ENCODE measurements around the gene AGR2. TPM values are rescaled to one million over a fixed set of nuclear protein-coding genes. Genes with fewer than 3 reads are reported as not detected.

AGR2 gene
- total and polyA plus RNA-seq, 10 of the 15 experiments (the other 5 are each of a cell fraction or from before 2014, with no cell fraction given): 0.67 TPM; not detected in 9

DNA sequence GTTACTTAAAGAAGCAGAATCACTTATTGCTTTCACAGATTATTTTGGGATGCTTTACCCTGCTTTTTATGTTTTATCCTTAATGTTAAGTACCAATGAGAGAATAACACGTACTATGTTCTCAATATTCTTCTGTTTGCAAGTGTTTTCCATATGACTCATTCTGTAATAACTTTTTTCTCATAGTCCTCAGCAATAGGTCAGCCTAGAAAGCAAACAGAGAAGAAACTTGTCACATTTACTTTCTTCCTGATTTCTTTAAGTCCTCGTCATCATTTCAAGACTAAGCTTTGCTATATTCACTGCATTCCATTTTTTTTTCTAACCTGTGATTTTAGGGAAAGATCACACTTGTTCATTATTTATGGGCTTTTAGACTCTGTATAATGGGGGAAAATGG, 6.8 kb upstream of the AGR2 start:
- Histone ChIP-seq H3K9me3 (replicated peaks; ENCODE audit: control insufficient read depth, insufficient read depth, low read length) (no peaks in the 10 kb centered on the region), H3K27ac (ENCODE audit: control insufficient read depth, insufficient read depth) (no peak overlapping the region), H3K9ac (ENCODE audit: control insufficient read depth, insufficient read depth, low read length) (no peak overlapping the region), H4K20me1 (ENCODE audit: control insufficient read depth, insufficient read depth) (no peaks in the 10 kb centered on the region), H3K4me2 (ENCODE audit: control insufficient read depth, insufficient read depth) (no peak overlapping the region), H3K4me3 (no peak overlapping the region), H3K79me2 (ENCODE audit: control insufficient read depth, insufficient read depth, low read length) (no peaks in the 10 kb centered on the region), H3K27me3 (replicated peaks in 1 of 2; ENCODE audit: control insufficient read depth in 2 of 2, insufficient read depth in 2 of 2, low read length in 1 of 2) (no peaks in the 10 kb centered on the region), H3K4me1 (ENCODE audit: control insufficient read depth, insufficient read depth, low read length) (no peaks in the 10 kb centered on the region), H2AFZ (ENCODE audit: control insufficient read depth, low read depth, low read length) (no peak overlapping the region), H3K36me3 (ENCODE audit: control insufficient read depth in 2 of 2, insufficient read depth in 2 of 2, low read length in 1 of 2) (no peaks in the 10 kb centered on the region)
- ChIA-PET CTCF (interaction anchor here (2.8 kb wide), 1 partner anchor 10 kb away, joined by 9 read pairs; no protein-coding TSS in a partner anchor), RAD21 (ENCODE audit: unreplicated experiment) (no interaction called here), SMC1A (ENCODE audit: uncharacterized antibody, unreplicated experiment) (no interaction called here), POLR2A (no interaction called here)
- in situ Hi-C loops (cut with MboI): no loop called here
- FAIRE-seq (no peak), DNase-seq (ENCODE audit: low read depth, low spot score) (no peak), ATAC-seq (no peak)
- BruUV-seq (replicated peaks): no TSS peak
- WGBS (ENCODE audit: insufficient coverage, insufficient replicate concordance, low lambda C conversion rate, missing lambda C conversion rate): 2% methylated on average over 2 of the region's 2 CpGs
- intact Hi-C loops (cut with micrococcal nuclease; ENCODE audit: unreplicated experiment): no loop called here
- no peak for TF ChIP-seq LARP7 (IDR thresholded peaks at IDR 0.05)
- TF ChIP-seq TARDBP (IDR thresholded peaks at IDR 0.05; ENCODE audit: borderline replicate concordance): no peak
- TF ChIP-seq, protein P1, sequence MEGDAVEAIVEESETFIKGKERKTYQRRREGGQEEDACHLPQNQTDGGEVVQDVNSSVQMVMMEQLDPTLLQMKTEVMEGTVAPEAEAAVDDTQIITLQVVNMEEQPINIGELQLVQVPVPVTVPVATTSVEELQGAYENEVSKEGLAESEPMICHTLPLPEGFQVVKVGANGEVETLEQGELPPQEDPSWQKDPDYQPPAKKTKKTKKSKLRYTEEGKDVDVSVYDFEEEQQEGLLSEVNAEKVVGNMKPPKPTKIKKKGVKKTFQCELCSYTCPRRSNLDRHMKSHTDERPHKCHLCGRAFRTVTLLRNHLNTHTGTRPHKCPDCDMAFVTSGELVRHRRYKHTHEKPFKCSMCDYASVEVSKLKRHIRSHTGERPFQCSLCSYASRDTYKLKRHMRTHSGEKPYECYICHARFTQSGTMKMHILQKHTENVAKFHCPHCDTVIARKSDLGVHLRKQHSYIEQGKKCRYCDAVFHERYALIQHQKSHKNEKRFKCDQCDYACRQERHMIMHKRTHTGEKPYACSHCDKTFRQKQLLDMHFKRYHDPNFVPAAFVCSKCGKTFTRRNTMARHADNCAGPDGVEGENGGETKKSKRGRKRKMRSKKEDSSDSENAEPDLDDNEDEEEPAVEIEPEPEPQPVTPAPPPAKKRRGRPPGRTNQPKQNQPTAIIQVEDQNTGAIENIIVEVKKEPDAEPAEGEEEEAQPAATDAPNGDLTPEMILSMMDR (IDR thresholded peaks at IDR 0.05 in 2 of 3, conservative IDR thresholded peaks at IDR 0.05 in 1 of 3; ENCODE audit: control insufficient read depth in 2 of 3, extremely low read depth in 1 of 3, insufficient read depth in 1 of 3, low read depth in 3 of 3, low read length in 3 of 3): no peak
- TF ChIP-seq RELA (IDR thresholded peaks at IDR 0.05; ENCODE audit: borderline replicate concordance, partially characterized antibody): no peak
- TF ChIP-seq ZNF207 (IDR thresholded peaks at IDR 0.05; ENCODE audit: borderline replicate concordance): no peak
- TF ChIP-seq, protein P2, sequence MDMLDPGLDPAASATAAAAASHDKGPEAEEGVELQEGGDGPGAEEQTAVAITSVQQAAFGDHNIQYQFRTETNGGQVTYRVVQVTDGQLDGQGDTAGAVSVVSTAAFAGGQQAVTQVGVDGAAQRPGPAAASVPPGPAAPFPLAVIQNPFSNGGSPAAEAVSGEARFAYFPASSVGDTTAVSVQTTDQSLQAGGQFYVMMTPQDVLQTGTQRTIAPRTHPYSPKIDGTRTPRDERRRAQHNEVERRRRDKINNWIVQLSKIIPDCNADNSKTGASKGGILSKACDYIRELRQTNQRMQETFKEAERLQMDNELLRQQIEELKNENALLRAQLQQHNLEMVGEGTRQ (IDR thresholded peaks at IDR 0.05; ENCODE audit: borderline replicate concordance, low read depth, low read length): no peak
- TF ChIP-seq, protein P3, sequence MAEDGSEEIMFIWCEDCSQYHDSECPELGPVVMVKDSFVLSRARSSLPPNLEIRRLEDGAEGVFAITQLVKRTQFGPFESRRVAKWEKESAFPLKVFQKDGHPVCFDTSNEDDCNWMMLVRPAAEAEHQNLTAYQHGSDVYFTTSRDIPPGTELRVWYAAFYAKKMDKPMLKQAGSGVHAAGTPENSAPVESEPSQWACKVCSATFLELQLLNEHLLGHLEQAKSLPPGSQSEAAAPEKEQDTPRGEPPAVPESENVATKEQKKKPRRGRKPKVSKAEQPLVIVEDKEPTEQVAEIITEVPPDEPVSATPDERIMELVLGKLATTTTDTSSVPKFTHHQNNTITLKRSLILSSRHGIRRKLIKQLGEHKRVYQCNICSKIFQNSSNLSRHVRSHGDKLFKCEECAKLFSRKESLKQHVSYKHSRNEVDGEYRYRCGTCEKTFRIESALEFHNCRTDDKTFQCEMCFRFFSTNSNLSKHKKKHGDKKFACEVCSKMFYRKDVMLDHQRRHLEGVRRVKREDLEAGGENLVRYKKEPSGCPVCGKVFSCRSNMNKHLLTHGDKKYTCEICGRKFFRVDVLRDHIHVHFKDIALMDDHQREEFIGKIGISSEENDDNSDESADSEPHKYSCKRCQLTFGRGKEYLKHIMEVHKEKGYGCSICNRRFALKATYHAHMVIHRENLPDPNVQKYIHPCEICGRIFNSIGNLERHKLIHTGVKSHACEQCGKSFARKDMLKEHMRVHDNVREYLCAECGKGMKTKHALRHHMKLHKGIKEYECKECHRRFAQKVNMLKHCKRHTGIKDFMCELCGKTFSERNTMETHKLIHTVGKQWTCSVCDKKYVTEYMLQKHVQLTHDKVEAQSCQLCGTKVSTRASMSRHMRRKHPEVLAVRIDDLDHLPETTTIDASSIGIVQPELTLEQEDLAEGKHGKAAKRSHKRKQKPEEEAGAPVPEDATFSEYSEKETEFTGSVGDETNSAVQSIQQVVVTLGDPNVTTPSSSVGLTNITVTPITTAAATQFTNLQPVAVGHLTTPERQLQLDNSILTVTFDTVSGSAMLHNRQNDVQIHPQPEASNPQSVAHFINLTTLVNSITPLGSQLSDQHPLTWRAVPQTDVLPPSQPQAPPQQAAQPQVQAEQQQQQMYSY (CRISPR knock-in tag; IDR thresholded peaks at IDR 0.05): no peak
- no peak for TF ChIP-seq RAD21 (IDR thresholded peaks at IDR 0.05; ENCODE audit: insufficient read depth, low read depth, low read length)
- no peak for TF ChIP-seq EGR1 (IDR thresholded peaks at IDR 0.05; ENCODE audit: borderline replicate concordance in 1 of 2, low read depth in 2 of 2, low read length in 2 of 2)
- no peak for TF ChIP-seq RCOR1 (conservative IDR thresholded peaks at IDR 0.05; ENCODE audit: low read depth, low read length)
- TF ChIP-seq ZZZ3 (IDR thresholded peaks at IDR 0.05; ENCODE audit: control insufficient read depth, insufficient read length, low read depth): no peak
- no peak for TF ChIP-seq CBX5 (IDR thresholded peaks at IDR 0.05; ENCODE audit: low read depth)
- TF ChIP-seq, protein P4, sequence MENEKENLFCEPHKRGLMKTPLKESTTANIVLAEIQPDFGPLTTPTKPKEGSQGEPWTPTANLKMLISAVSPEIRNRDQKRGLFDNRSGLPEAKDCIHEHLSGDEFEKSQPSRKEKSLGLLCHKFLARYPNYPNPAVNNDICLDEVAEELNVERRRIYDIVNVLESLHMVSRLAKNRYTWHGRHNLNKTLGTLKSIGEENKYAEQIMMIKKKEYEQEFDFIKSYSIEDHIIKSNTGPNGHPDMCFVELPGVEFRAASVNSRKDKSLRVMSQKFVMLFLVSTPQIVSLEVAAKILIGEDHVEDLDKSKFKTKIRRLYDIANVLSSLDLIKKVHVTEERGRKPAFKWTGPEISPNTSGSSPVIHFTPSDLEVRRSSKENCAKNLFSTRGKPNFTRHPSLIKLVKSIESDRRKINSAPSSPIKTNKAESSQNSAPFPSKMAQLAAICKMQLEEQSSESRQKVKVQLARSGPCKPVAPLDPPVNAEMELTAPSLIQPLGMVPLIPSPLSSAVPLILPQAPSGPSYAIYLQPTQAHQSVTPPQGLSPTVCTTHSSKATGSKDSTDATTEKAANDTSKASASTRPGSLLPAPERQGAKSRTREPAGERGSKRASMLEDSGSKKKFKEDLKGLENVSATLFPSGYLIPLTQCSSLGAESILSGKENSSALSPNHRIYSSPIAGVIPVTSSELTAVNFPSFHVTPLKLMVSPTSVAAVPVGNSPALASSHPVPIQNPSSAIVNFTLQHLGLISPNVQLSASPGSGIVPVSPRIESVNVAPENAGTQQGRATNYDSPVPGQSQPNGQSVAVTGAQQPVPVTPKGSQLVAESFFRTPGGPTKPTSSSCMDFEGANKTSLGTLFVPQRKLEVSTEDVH (IDR thresholded peaks at IDR 0.05; ENCODE audit: low read depth, partially characterized antibody): no peak
- TF ChIP-seq WRNIP1 (IDR thresholded peaks at IDR 0.05; ENCODE audit: borderline replicate concordance, low read depth, low read length): no peak
- no peak for TF ChIP-seq CHD1 (IDR thresholded peaks at IDR 0.05; ENCODE audit: low read depth, low read length)

Measured in GM12878 (cell line).